NCI-H524 treated with DMSO at 0.1 percent for 48 hours (cell line): ENCODE measurements around the gene HAUS5.
A peak's percentile ranks its signal among the peaks of the same experiment; 100 is the strongest.
"Not testable (repeated sequence)": the region's sequence is repeated elsewhere in the genome, so short reads cannot be mapped to it uniquely, and the experiment has no call there.

ENCODE experiments used
- DNase-seq: peaks from one replicate; lab custom pipeline; 2025; lab: John Stamatoyannopoulos, UW

HAUS5 gene

DNA sequence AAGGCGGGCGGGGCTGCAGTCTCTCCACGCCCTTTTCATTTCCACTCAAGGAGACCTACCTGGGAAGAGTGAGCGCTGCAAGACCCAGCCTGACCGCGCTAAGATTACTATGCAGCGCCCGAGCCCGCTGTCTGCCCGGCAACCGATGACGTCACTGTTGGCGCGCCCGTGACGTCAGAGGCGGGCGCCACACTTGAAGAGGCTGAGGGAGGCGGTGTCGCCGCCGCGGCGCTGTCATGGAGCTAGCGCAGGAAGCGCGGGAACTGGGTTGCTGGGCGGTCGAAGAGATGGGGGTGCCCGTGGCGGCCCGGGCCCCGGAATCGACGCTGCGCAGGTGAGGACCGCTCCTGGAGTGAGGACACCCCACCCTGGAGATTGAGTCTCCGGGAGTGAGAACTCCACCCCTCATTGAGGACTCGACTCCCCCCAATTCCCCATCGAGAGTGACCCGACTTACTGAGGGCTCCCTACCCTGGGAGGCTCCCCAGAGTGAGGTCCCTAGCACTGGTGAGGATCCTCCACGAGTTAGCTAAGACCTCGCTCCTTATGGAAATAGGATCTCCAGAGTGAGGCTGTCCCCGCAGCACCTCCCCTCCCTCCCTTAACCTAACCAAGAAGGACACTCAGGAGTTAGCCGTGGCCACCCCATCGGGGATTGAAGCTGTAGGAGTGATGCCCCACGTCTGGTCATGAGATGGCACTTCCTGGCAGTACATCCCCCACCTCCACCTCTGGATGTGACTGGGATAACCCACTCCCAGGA, at the start of gene HAUS5:
Gene HAUS5 (plus strand): TSS at position 177 of the 763 bp plus-strand sequence. CDS start 60 bp downstream, at position 237.
- DNase-seq, result peak; percentile 86

GRCh38 chr19:35562776-35563175, 49.8 kb upstream of the HAUS5 start:
- DNase-seq, result no peak

DNA sequence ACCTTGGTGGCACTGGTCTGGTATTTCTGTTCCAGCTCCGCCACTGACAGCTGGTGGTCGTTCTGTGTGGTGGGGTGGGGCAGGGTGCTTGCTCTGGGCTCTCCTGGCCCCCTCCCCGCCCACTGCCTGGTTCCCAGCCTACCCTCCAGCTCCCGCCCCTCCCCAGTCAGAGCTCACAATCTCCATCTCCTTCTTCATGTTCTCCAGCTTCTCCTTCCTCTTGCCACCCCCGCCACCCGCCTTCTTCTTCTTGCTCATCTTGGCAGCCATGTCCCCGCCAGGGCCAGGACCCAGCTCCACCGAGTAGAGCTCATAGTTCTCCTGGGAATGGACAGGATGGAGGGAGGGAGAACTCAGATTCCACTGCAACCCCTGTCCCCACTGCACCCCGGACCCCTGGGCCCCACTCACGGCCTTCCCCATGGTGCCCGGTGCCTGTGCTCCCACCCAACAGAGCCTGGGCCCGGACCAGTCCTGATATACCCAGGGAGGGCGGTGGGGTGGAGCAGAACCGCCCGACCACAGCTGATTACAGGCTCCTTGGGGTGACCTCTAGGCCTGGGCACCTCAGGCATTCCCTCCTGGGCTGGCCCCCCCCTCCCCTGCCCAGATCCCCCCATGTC, 49.2 kb upstream of the HAUS5 start, which contains the start of gene ATP4A:
Gene ATP4A (minus strand): TSS at position 452 of the 623 bp plus-strand sequence. CDS start 29 bp downstream, at position 423.
- no peak for DNase-seq

- DNase-seq, result no peak
Observed at GRCh38 chr19:35565016-35565856, 47.3 kb upstream of the HAUS5 start.

- DNase-seq, result no peak
Observed at GRCh38 chr19:35566738-35567137, 45.8 kb upstream of the HAUS5 start.

GRCh38 chr19:35569281-35569781, 43.2 kb upstream of the HAUS5 start:
- no peak for DNase-seq

- DNase-seq, result no peak
Observed at GRCh38 chr19:35571406-35571965, 41.0 kb upstream of the HAUS5 start.

- DNase-seq, result no peak
Observed at GRCh38 chr19:35577918-35578317, 34.6 kb upstream of the HAUS5 start.

- no peak for DNase-seq
Observed at GRCh38 chr19:35578707-35579106, 33.8 kb upstream of the HAUS5 start.

- no peak for DNase-seq
Observed at GRCh38 chr19:35582760-35583159, 29.8 kb upstream of the HAUS5 start.

DNA sequence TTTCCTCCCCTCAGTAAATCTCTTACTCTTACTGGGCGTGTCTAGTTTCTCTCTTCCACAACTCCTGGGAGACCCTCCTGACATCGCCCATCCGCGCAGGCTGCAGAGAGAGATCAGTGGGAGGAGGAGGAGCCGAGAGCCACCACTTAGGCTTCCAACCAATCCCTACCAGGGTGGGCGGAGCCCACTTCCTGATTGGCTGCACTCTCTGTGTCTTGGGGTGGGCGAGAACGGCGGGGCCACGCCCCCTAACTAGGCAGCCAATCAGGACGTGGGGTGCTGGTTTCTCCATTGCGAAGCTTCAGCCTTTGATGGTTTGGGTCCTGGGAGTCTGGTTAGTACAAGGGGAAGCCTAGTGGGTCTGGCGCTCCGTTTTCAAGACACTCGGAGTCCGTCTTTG, 26.7 kb upstream of the HAUS5 start, which contains the start of gene PMIS2:
Gene PMIS2 (plus strand): TSS at position 326 of the 400 bp plus-strand sequence. CDS start 87 bp downstream, outside the sequence.
- DNase-seq, result no peak

- no peak for DNase-seq
Observed at GRCh38 chr19:35587321-35587720, 25.2 kb upstream of the HAUS5 start.

DNA sequence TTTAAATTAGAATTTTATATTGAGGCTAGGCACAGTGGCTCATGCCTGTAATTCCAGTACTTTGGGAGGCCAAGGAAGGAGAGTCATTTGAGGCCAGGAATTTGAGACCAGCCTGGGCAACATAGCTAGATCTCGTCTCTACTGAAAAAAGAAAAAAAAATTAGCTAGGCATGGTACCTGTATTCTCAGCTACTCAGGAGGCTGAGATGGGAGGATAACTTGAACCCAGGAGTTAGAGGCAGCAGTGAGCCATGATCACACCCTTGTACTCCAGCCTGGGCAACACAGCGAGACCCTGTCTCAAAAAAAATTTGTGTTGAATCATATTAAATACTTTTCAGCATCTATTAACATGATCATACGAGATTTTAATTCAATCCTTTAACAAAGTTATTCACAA, 21.7 kb upstream of the HAUS5 start:
- DNase-seq, result no peak

DNA sequence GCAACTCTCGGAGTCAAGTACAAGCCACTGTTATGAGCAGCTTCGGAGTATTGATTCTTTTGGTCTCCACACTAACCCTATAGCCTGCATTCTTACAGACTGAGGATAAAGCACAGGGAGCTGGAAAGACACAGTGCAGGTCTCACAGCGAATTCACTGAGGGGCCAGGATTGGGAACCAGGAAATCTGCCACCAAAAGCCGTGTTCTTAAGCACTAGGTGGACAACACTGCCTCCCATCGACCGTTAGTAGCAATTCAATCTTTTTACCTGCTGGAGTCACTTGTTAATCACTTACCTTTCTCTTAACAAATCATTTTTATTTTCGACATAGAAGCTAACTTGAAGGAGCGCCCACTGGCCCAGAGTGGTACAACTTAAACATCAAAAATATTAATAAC, 20.3 kb upstream of the HAUS5 start:
- DNase-seq, result no peak

DNA sequence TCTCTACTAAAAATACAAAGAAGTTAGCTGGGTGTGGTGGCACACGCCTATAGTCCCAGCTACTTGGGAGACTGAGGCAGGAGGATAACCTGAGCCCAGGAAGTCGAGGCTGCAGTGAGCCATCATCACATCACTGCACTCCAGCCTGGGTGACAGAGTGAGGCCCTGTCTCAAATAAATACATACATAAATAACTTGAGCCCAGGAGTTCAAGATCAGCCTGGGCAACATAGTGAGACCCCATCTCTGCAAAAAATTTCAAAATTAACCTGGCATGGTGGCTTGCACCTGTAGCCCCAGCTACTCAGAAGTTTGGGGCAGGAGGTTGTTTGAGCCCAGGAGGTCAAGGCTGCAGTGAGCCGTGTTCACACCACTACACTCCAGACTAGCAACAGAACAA, 17.5 kb upstream of the HAUS5 start:
- not testable (repeated sequence) for DNase-seq

- no peak for DNase-seq
Observed at GRCh38 chr19:35595928-35596327, 16.6 kb upstream of the HAUS5 start.

GRCh38 chr19:35596366-35596999, 16.1 kb upstream of the HAUS5 start:
- no peak for DNase-seq

DNA sequence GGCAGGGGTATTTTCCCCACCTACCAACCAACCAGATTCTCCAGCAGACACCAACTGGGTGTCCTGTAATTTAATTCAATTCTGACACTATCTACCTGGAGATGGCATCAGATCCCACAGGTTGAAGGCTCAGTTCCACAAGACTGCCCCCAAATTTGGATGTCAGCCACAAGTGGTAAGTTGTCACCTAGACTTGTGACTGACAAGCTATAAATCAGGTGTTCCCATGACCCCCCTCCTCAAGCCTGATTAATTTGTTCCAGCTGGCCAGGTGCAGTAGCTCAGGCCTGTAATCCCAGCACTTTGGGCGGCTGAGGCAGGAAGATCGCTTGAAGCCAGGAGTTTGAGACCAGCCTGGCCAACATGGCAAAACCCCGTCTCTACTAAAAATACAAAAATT, 10.6 kb upstream of the HAUS5 start:
- DNase-seq, result no peak

- not testable (repeated sequence) for DNase-seq
Observed at GRCh38 chr19:35604436-35604835, 8.1 kb upstream of the HAUS5 start.

- not testable (repeated sequence) for DNase-seq
Observed at GRCh38 chr19:35607170-35607569, 5.4 kb upstream of the HAUS5 start.

DNA sequence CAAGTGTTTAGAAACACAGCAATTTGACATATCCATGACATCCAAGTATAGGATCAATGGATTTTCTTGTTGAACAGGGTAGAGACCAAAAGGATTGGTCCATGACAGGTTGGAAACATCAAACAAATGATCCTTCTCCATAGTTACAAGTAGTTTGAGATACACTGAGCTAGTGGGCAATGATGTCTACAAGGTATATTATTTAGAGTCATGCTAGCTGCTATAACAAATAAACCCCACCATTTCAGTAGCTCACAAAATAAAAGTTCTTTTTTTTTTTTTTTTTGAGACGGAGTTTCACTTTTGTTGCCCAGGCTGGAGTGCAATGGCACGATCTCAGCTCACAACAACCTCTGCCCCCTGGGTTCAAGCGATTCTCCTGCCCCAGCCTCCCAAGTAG, 4.9 kb upstream of the HAUS5 start:
- no peak for DNase-seq
